DND-41 (cell line): ENCODE measurements around the gene NDUFS8.
A peak's percentile ranks its signal among the peaks of the same experiment; 100 is the strongest.
"Not testable (repeated sequence)": the region's sequence is repeated elsewhere in the genome, so short reads cannot be mapped to it uniquely, and the experiment has no call there.

Experiments used
- ATAC-seq: fragments of 200-7000 bp; cut with Tn5 transposase; 3 replicates; pipeline ENCODE4 v1.9.1; 2021; ENCODE audit warnings: low read depth; ENCODE audit not compliant: insufficient read depth
- DNase-seq: peaks from one replicate; pipeline ENCODE4 v3.0.0-alpha.2; 2020
- H2AFZ ChIP-seq: 2 replicates; pipeline ENCODE4 v1.6.0; 2012; ENCODE audit warnings: low read depth, low read length
- H3K27ac ChIP-seq: 2 replicates; pipeline ENCODE4 v1.5.1; 2012; ENCODE audit warnings: low read length, inconsistent platforms
- H3K27me3 ChIP-seq: fragments of 200-600 bp; sonication (generic); 2 replicates; pipeline ENCODE4 v1.6.0; 2012; ENCODE audit warnings: low read length, mild to moderate bottlenecking, inconsistent platforms; ENCODE audit not compliant: insufficient read depth, poor library complexity
- H3K36me3 ChIP-seq: 2 replicates; pipeline ENCODE4 v1.5.1; 2012; ENCODE audit warnings: low read length, inconsistent platforms; ENCODE audit not compliant: insufficient read depth
- H3K4me1 ChIP-seq: 2 replicates; pipeline ENCODE4 v1.5.1; 2012; ENCODE audit warnings: mild to moderate bottlenecking, low read length; ENCODE audit not compliant: insufficient read depth
- H3K4me2 ChIP-seq: 2 replicates; pipeline ENCODE4 v1.6.0; 2012; ENCODE audit warnings: mild to moderate bottlenecking, moderate library complexity, low read length, inconsistent platforms; ENCODE audit not compliant: insufficient read depth
- H3K4me3 ChIP-seq, 2 experiments: fragments of 200-600 bp in 1 of 2; shearing (Covaris generic) in 1 of 2; 2 replicates each; pipeline ENCODE4 v1.5.1; 2012 to 2016; ENCODE audit warnings: inconsistent platforms in 2 of 2, low read length in 2 of 2, mild to moderate bottlenecking in 2 of 2, low read depth in 1 of 2, moderate library complexity in 1 of 2
- H3K79me2 ChIP-seq: 2 replicates; pipeline ENCODE4 v1.6.0; 2012; ENCODE audit warnings: low read length, inconsistent platforms; ENCODE audit not compliant: insufficient read depth
- H3K9ac ChIP-seq: 2 replicates; pipeline ENCODE4 v1.6.0; 2012; ENCODE audit warnings: low read depth, mild to moderate bottlenecking, inconsistent platforms, low read length, moderate library complexity
- H3K9me3 ChIP-seq: 2 replicates; pipeline ENCODE4 v1.5.1; 2012; ENCODE audit warnings: low read length, moderate library complexity, mild to moderate bottlenecking, inconsistent platforms; ENCODE audit not compliant: insufficient read depth, severe bottlenecking
- H4K20me1 ChIP-seq: 2 replicates; pipeline ENCODE4 v1.6.0; 2012; ENCODE audit warnings: low read length; ENCODE audit not compliant: insufficient read depth
- CTCF ChIP-seq: IDR thresholded peaks from 2 replicates; pipeline ENCODE4 v1.5.1; 2012; ENCODE audit warnings: borderline replicate concordance, low read length, moderate library complexity, mild to moderate bottlenecking; ENCODE audit not compliant: poor library complexity, severe bottlenecking; ENCODE audit errors: extremely low read depth

NDUFS8 gene

DNA sequence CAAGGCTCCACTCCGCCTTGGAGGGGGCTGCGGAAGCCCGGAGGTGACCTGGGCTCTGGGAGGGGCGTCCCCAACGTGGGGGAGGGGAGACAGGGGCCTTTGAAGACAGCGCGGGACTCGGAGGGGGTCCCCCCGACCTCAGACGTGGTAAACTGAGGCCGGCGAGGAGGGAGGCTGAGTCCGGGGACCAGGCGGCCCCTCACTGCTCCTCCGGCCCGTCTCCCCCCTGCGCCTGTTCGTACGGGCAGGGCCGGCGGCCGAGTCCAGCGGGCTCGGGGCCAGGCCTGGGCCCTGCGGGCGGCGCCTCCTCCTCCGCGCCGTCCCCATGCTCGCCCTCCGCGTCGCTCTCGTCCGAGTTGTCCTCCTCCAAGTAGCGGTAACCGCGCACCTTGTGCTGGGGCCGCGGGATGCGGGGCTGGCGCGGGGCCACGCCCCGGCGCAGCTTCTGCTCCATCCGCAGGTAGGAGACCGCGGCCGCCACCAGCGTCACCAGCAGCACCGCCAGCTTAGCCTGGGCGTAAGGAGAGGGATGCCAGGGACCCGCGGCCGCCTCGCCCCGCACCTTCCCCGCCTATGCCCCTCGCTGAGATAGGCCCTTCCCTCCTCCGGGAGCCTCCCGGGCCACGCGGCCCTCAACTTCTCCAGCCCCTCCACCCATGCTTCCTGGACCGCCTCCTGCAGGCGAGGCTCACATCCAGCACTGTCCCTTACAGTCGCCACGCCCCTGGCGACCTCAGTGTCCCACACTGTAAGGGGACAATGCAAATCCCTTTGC lies 38.9 kb upstream of the NDUFS8 start:
- not testable (repeated sequence) for H4K20me1 ChIP-seq, H3K4me3 ChIP-seq, H3K36me3 ChIP-seq, H3K9ac ChIP-seq, DNase-seq, H3K4me1 ChIP-seq, H3K79me2 ChIP-seq, H3K27me3 ChIP-seq, H2AFZ ChIP-seq, ATAC-seq, H3K27ac ChIP-seq, H3K9me3 ChIP-seq, H3K4me2 ChIP-seq

DNA sequence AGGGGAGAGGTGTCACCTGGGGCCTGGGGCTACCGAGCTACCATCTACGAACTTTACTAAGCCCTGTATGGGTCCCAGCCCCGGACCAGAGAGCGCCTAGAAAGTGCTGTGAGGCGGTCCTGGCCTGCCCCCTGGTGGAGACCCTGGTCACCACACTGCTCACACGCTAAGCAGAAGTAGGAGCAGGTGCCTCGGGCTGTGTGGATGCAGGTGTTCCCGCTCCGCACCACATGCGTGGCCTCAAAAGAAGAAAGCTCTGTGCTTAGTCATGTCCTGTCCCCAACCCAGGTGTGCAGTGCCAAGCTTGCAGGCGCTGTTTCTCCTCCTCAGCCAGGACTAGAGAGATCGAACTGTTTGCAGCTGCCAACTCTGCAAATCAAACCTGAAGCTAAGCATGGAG lies 36.7 kb upstream of the NDUFS8 start:
- not testable (repeated sequence) for H3K4me2 ChIP-seq, H3K4me3 ChIP-seq, H2AFZ ChIP-seq, H3K9me3 ChIP-seq, H3K36me3 ChIP-seq, H3K4me1 ChIP-seq, H3K27ac ChIP-seq, H4K20me1 ChIP-seq, H3K9ac ChIP-seq, H3K79me2 ChIP-seq, H3K27me3 ChIP-seq
- peak; percentile 66 for DNase-seq
- peak; percentile 65 for TF ChIP-seq CTCF
- peak; percentile 53; the same call in 2 of the 3 replicates for ATAC-seq

GRCh38 chr11:67994387-67994786 lies 36.1 kb upstream of the NDUFS8 start:
- not testable (repeated sequence) for H2AFZ ChIP-seq, H3K9me3 ChIP-seq, H3K4me3 ChIP-seq, H3K27me3 ChIP-seq, H3K4me1 ChIP-seq, H3K36me3 ChIP-seq, H3K9ac ChIP-seq, H3K4me2 ChIP-seq, H3K27ac ChIP-seq, ATAC-seq, H4K20me1 ChIP-seq, H3K79me2 ChIP-seq, DNase-seq

GRCh38 chr11:67995129-67995528 lies 35.4 kb upstream of the NDUFS8 start:
- H3K4me3 ChIP-seq, H3K79me2 ChIP-seq, H3K4me2 ChIP-seq, H2AFZ ChIP-seq, ATAC-seq, DNase-seq, H3K36me3 ChIP-seq, H3K4me1 ChIP-seq, H3K27ac ChIP-seq, H3K27me3 ChIP-seq, H4K20me1 ChIP-seq, H3K9me3 ChIP-seq, H3K9ac ChIP-seq: not testable (repeated sequence)

DNA sequence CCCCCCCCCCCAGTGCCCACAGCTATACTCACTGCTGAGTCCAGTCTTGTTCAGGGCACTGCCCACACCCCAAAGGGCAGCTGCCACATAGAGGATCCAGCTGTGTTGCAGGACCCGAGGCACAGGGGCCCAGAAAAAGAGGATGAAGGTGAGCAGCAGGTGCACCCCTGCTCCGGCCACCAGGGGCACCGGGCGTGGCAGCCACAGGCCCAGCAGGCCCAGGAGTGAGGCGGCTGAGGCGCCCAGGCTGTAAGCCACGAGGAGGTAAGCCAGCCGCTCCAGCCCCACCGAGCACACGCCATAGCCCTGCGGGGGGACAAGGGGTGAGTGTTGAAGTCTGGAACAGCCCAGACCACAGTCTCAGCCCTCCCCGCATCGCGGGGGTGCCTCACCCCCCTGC lies 34.9 kb upstream of the NDUFS8 start:
- not testable (repeated sequence) for ATAC-seq, DNase-seq

More for the DNA sequence above, 34.9 kb upstream of the NDUFS8 start:
- not testable (repeated sequence) for H3K36me3 ChIP-seq, H3K9ac ChIP-seq, H2AFZ ChIP-seq, H3K4me1 ChIP-seq, H3K4me2 ChIP-seq, H3K27ac ChIP-seq, H3K9me3 ChIP-seq, H4K20me1 ChIP-seq, H3K79me2 ChIP-seq, H3K27me3 ChIP-seq, H3K4me3 ChIP-seq
